A673 (cell line): ENCODE data around the gene UQCC2. TPM values are rescaled to one million over a fixed set of nuclear protein-coding genes. Genes with fewer than 3 reads are reported as not detected.

Experiments used
- BruUV-seq: library from RNA; stranded (reverse); fragments of 400-500 nt; replicated peaks from 2 replicates; lab custom pipeline; 2021; lab: Mats Ljungman, UMichigan
- CTCF ChIA-PET: fragments of 300-600 bp; sonication (Branson Sonifier 250); formaldehyde crosslinking; loops from one replicate; lab custom pipeline; 2022; ENCODE audit warnings: antibody characterized with exemption; lab: Charles Lee
- POLR2A ChIA-PET: fragments of 300-600 bp; sonication (Branson Sonifier 250); formaldehyde crosslinking; loops from one replicate; lab custom pipeline; 2022; ENCODE audit warnings: antibody characterized with exemption; ENCODE audit not compliant: low non-redundant PET; lab: Charles Lee
- DNase-seq: peaks from one replicate; pipeline ENCODE4 v3.0.0-alpha.2; 2015; ENCODE audit warnings: low spot score
- H3K27ac ChIP-seq: fragments of 200-600 bp; sonication (generic); 2 replicates; pipeline ENCODE4 v1.5.1; 2016; ENCODE audit warnings: mixed run types, low read depth, mild to moderate bottlenecking, mixed read lengths, antibody characterized with exemption, low read length; ENCODE audit not compliant: poor library complexity, severe bottlenecking
- H3K27me3 ChIP-seq: fragments of 200-600 bp; sonication (generic); replicated peaks from 2 replicates; pipeline ENCODE4 v1.6.1; 2017; ENCODE audit warnings: mixed run types, low read depth, mild to moderate bottlenecking, mixed read lengths, antibody characterized with exemption, low read length; ENCODE audit not compliant: insufficient read depth, poor library complexity
- H3K36me3 ChIP-seq: fragments of 200-600 bp; sonication (generic); 2 replicates; pipeline ENCODE4 v1.6.1; 2016; ENCODE audit warnings: mixed run types, mild to moderate bottlenecking, mixed read lengths, antibody characterized with exemption, low read length; ENCODE audit not compliant: insufficient read depth, poor library complexity, severe bottlenecking
- H3K4me1 ChIP-seq: fragments of 200-600 bp; sonication (generic); 2 replicates; pipeline ENCODE4 v1.6.1; 2017; ENCODE audit warnings: mixed run types, mild to moderate bottlenecking, mixed read lengths, antibody characterized with exemption, low read length; ENCODE audit not compliant: insufficient read depth, poor library complexity, severe bottlenecking
- H3K4me3 ChIP-seq: fragments of 200-600 bp; sonication (generic); 2 replicates; pipeline ENCODE4 v1.5.1; 2016; ENCODE audit warnings: low read depth, mixed run types, mild to moderate bottlenecking, mixed read lengths, low read length; ENCODE audit not compliant: poor library complexity, severe bottlenecking
- H3K9me3 ChIP-seq: fragments of 200-600 bp; sonication (generic); 2 replicates; pipeline ENCODE4 v1.6.1; 2016; ENCODE audit warnings: mixed run types, low read depth, mild to moderate bottlenecking, mixed read lengths, antibody characterized with exemption, low read length; ENCODE audit not compliant: poor library complexity, severe bottlenecking
- EZH2 ChIP-seq: fragments of 200-600 bp; sonication (generic); IDR thresholded peaks from 2 replicates; pipeline ENCODE4 v1.6.1; 2017; ENCODE audit warnings: borderline replicate concordance, low read depth, mild to moderate bottlenecking, mixed read lengths, antibody characterized with exemption, low read length; ENCODE audit not compliant: poor library complexity, severe bottlenecking
- intact Hi-C: fragments of 100-400 bp; cut with micrococcal nuclease; formaldehyde crosslinking; loops from one replicate; pipeline ENCODE4 v1.10.0; 2022; ENCODE audit not compliant: unreplicated experiment
- total RNA-seq: library from RNA; stranded (reverse); gene quantifications from 2 replicates; pipeline ENCODE4 v1.2.3, GENCODE V29; 2021
- TF ChIP-seq, protein P1 (sequence below): fragments of 300-800, 200-600 bp; sonication (generic); conservative IDR thresholded peaks from 2 replicates; pipeline ENCODE4 v1.5.1; 2017; ENCODE audit warnings: low read depth, mild to moderate bottlenecking, antibody characterized with exemption, low read length, moderate library complexity, mixed read lengths

UQCC2 gene
- total RNA-seq, 1 experiment from 2014 or later = 124 TPM

GRCh38 chr6:33719326-33719987, 8.0 kb upstream of the UQCC2 start:
- no TSS peak for BruUV-seq
- TF ChIP-seq EZH2 = no peak
- TF ChIP-seq, protein P1, sequence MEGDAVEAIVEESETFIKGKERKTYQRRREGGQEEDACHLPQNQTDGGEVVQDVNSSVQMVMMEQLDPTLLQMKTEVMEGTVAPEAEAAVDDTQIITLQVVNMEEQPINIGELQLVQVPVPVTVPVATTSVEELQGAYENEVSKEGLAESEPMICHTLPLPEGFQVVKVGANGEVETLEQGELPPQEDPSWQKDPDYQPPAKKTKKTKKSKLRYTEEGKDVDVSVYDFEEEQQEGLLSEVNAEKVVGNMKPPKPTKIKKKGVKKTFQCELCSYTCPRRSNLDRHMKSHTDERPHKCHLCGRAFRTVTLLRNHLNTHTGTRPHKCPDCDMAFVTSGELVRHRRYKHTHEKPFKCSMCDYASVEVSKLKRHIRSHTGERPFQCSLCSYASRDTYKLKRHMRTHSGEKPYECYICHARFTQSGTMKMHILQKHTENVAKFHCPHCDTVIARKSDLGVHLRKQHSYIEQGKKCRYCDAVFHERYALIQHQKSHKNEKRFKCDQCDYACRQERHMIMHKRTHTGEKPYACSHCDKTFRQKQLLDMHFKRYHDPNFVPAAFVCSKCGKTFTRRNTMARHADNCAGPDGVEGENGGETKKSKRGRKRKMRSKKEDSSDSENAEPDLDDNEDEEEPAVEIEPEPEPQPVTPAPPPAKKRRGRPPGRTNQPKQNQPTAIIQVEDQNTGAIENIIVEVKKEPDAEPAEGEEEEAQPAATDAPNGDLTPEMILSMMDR = no peak
- ChIA-PET POLR2A (no interaction called here), CTCF (no interaction called here)
- intact Hi-C loops = loop anchor here (10.0 kb wide), 1 partner anchor 435 kb away; no protein-coding TSS in a partner anchor
- H3K4me3 ChIP-seq = no peak overlapping the region
- no peaks in the 10 kb centered on the region for H3K27me3 ChIP-seq
- H3K9me3 ChIP-seq = no peaks in the 10 kb centered on the region
- DNase-seq = no peak
- no peaks in the 10 kb centered on the region for H3K36me3 ChIP-seq
- no peak overlapping the region for H3K27ac ChIP-seq
- H3K4me1 ChIP-seq = no peaks in the 10 kb centered on the region

DNA sequence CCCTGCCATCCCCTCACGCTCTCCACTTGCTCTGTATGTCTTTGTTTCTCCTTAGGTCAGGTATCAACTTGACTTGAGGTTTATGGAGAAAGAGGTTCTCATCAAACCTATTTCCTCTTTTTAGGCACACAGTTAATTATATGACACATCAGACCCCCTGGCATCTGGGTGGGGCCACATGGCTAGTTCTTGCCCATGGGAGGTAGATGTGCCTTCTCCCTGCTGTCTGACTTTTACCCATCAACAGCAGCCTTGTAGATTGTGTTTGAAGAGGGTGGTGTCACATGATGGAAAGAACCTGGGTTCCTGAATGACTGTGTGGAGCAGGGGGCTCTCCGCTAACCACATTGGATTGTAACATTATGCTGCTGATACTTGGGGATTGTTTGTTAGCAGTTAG, 7.2 kb upstream of the UQCC2 start:
- BruUV-seq = no TSS peak
- no peaks in the 10 kb centered on the region for H3K27me3 ChIP-seq
- H3K9me3 ChIP-seq = no peaks in the 10 kb centered on the region
- ChIA-PET CTCF (no interaction called here), POLR2A (interaction anchor here (0.6 kb wide), 1 partner anchor 16 kb away, joined by 7 read pairs; no protein-coding TSS in a partner anchor)
- intact Hi-C loops = loop anchor here (10.0 kb wide), 1 partner anchor 436 kb away; no protein-coding TSS in a partner anchor
- DNase-seq = no peak
- H3K36me3 ChIP-seq = no peaks in the 10 kb centered on the region
- H3K27ac ChIP-seq = no peak overlapping the region
- H3K4me3 ChIP-seq = no peak overlapping the region
- no peaks in the 10 kb centered on the region for H3K4me1 ChIP-seq
- no peak for TF ChIP-seq EZH2
- TF ChIP-seq, protein P1 = no peak

DNA sequence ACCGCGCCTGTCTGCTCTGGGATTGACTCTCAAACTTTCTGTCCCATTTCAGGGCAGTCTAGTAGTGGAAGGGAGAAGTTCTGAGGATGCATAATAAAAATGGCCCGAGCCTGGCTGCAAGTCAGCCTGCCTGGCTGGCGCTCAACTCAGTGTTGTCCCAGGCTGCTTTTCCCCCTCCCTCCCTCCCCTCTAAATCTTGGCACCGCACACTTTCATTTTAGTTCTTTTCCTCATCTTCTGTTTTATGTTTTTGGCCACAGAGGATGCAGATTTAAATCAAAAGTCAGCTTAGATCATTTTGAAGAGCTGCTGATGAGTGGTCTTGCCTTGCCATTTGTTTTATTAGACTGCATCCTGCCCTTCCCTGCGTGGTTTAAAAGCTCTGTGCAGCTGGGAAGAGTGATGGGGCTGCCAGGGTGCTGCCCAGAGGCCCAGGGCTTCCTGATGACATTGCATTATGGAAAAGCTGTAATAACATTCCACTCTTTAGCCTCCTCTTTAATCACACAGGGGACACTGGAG, 6.5 kb upstream of the UQCC2 start:
- ChIA-PET CTCF (interaction anchor here (0.6 kb wide), 1 partner anchor 372 kb away, joined by 4 read pairs; no protein-coding TSS in a partner anchor), POLR2A (interaction anchor here (0.6 kb wide), 1 partner anchor 15 kb away, joined by 7 read pairs; no protein-coding TSS in a partner anchor)
- Histone ChIP-seq H3K4me1 (no peaks in the 10 kb centered on the region), H3K27ac (no peak overlapping the region), H3K36me3 (no peaks in the 10 kb centered on the region), H3K4me3 (no peak overlapping the region), H3K27me3 (no peaks in the 10 kb centered on the region), H3K9me3 (no peaks in the 10 kb centered on the region)
- DNase-seq = no peak
- TF ChIP-seq, protein P1 = no peak
- TF ChIP-seq EZH2 = no peak
- intact Hi-C loops = loop anchor here (10.0 kb wide), 1 partner anchor 437 kb away; no protein-coding TSS in a partner anchor
- BruUV-seq = no TSS peak
